GM23338 (cell line): ENCODE measurements around the gene KIAA1549. TPM values are rescaled to one million over a fixed set of nuclear protein-coding genes. Genes with fewer than 3 reads are reported as not detected.

Experiments used
- ATAC-seq: fragments of 200-7000 bp; cut with Tn5 transposase; 3 replicates; pipeline ENCODE4 v1.9.1; 2020
- DNase-seq: peaks from one replicate; pipeline ENCODE4 v3.0.0-alpha.2; 2015; ENCODE audit warnings: low spot score
- H2AFZ ChIP-seq: fragments of 200-600 bp; sonication (generic); 2 replicates; pipeline ENCODE4 v1.8.0; 2016; ENCODE audit warnings: antibody characterized with exemption, mild to moderate bottlenecking, moderate library complexity
- H3F3A ChIP-seq: fragments of 200-600 bp; sonication (generic); replicated peaks from 2 replicates; pipeline ENCODE4 v1.8.0; 2017; ENCODE audit warnings: antibody characterized with exemption, mixed run types, low read depth
- H3K27ac ChIP-seq: fragments of 200-600 bp; sonication (generic); 2 replicates; pipeline ENCODE4 v1.6.1; 2016; ENCODE audit warnings: low read depth
- H3K27me3 ChIP-seq: fragments of 200-600 bp; sonication (generic); 2 replicates; pipeline ENCODE4 v1.8.0; 2016; ENCODE audit warnings: mild to moderate bottlenecking, mixed run types, moderate library complexity; ENCODE audit not compliant: insufficient read depth
- H3K36me3 ChIP-seq: fragments of 200-600 bp; sonication (generic); 2 replicates; pipeline ENCODE4 v1.8.0; 2016; ENCODE audit warnings: mild to moderate bottlenecking; ENCODE audit not compliant: insufficient read depth
- H3K4me1 ChIP-seq: fragments of 200-600 bp; sonication (generic); 2 replicates; pipeline ENCODE4 v1.8.0; 2016; ENCODE audit warnings: mild to moderate bottlenecking, moderate library complexity; ENCODE audit not compliant: insufficient read depth
- H3K4me2 ChIP-seq: fragments of 200-600 bp; sonication (generic); 2 replicates; pipeline ENCODE4 v1.7.1; 2017; ENCODE audit warnings: mixed run types
- H3K4me3 ChIP-seq: fragments of 200-600 bp; sonication (generic); 2 replicates; pipeline ENCODE4 v1.6.1; 2016; ENCODE audit warnings: mixed run types
- H3K79me2 ChIP-seq: fragments of 200-600 bp; sonication (generic); replicated peaks from 2 replicates; pipeline ENCODE4 v1.8.0; 2017; ENCODE audit warnings: mild to moderate bottlenecking; ENCODE audit not compliant: insufficient read depth
- H3K9me2 ChIP-seq: fragments of 200-600 bp; sonication (generic); 2 replicates; pipeline ENCODE4 v1.8.0; 2017; ENCODE audit not compliant: insufficient read depth
- H4K20me1 ChIP-seq: fragments of 200-600 bp; sonication (generic); replicated peaks from 2 replicates; pipeline ENCODE4 v1.8.0; 2017; ENCODE audit warnings: mild to moderate bottlenecking; ENCODE audit not compliant: insufficient read depth
- H3K27ac Mint-ChIP-seq: 2 replicates; pipeline ENCODE4 v1.8.0; 2020; ENCODE audit warnings: inconsistent platforms, mild to moderate bottlenecking, moderate library complexity, mixed read lengths
- H3K27me3 Mint-ChIP-seq: 3 replicates; pipeline ENCODE4 v1.8.0; 2022; ENCODE audit warnings: low read depth, mild to moderate bottlenecking, moderate library complexity, mixed read lengths, inconsistent platforms; ENCODE audit not compliant: insufficient read depth, poor library complexity
- H3K36me3 Mint-ChIP-seq: 3 replicates; pipeline ENCODE4 v1.8.0; 2021; ENCODE audit warnings: low read depth, mild to moderate bottlenecking, inconsistent platforms, moderate library complexity, mixed read lengths
- H3K4me1 Mint-ChIP-seq: 3 replicates; pipeline ENCODE4 v1.8.0; 2020; ENCODE audit warnings: mild to moderate bottlenecking, inconsistent platforms, mixed read lengths
- H3K4me3 Mint-ChIP-seq: 3 replicates; pipeline ENCODE4 v1.8.0; 2021; ENCODE audit warnings: moderate library complexity, mild to moderate bottlenecking, inconsistent platforms, mixed read lengths
- H3K9me3 Mint-ChIP-seq: 3 replicates; pipeline ENCODE4 v1.8.0; 2020; ENCODE audit warnings: moderate library complexity, mild to moderate bottlenecking, inconsistent platforms, mixed read lengths
- CREB1 ChIP-seq: fragments of 250-450 bp; sonication (Bioruptor Pico); IDR thresholded peaks from 2 replicates; pipeline ENCODE4 v1.5.0; 2020; ENCODE audit warnings: low read depth, mild to moderate bottlenecking, moderate library complexity
- EZH2phosphoT487 ChIP-seq: fragments of 200-600 bp; sonication (generic); IDR thresholded peaks from one replicate; pipeline ENCODE4 v1.8.1; 2018; ENCODE audit warnings: antibody characterized with exemption; ENCODE audit not compliant: unreplicated experiment
- JUNB ChIP-seq: IDR thresholded peaks from one replicate; pipeline ENCODE4 v1.6.1; 2016; ENCODE audit warnings: antibody characterized with exemption; ENCODE audit not compliant: unreplicated experiment
- NANOG ChIP-seq: IDR thresholded peaks from 2 replicates; pipeline ENCODE4 v1.6.1; 2016; ENCODE audit warnings: antibody characterized with exemption, borderline replicate concordance
- POLR2AphosphoS5 ChIP-seq: IDR thresholded peaks from 2 replicates; pipeline ENCODE4 v1.6.1; 2016; ENCODE audit warnings: antibody characterized with exemption, low read depth
- STAT1 ChIP-seq: IDR thresholded peaks from one replicate; pipeline ENCODE4 v1.6.1; 2016; ENCODE audit warnings: antibody characterized with exemption; ENCODE audit not compliant: unreplicated experiment
- ZNF114 ChIP-seq: fragments of 250-450 bp; sonication (Bioruptor Pico); IDR thresholded peaks from 2 replicates; pipeline ENCODE4 v1.5.0; 2020; ENCODE audit warnings: mild to moderate bottlenecking, moderate library complexity
- ZNF331 ChIP-seq: fragments of 250-450 bp; sonication (Bioruptor Pico); IDR thresholded peaks from 2 replicates; pipeline ENCODE4 v1.5.0; 2020; ENCODE audit warnings: low read depth, mild to moderate bottlenecking, moderate library complexity
- polyA plus RNA-seq: library from polyadenylated mRNA; unstranded; fragments of >200 nt; fragmentation: Nextera tagmentation; extraction: Ambion mirVana; gene quantifications from 2 replicates; pipeline ENCODE4 v1.2.1, GENCODE V29; 2016
- total RNA-seq: library from RNA; depleted of rRNA; stranded (reverse); fragments of >200 nt; shearing (Covaris generic); gene quantifications from 2 replicates; pipeline ENCODE4 v1.2.3, GENCODE V29; 2014
- TF ChIP-seq, protein P1 (sequence below): fragments of 250-450 bp; sonication (Bioruptor Pico); IDR thresholded peaks from 2 replicates; pipeline ENCODE4 v1.5.0; 2020; ENCODE audit warnings: mild to moderate bottlenecking, moderate library complexity
- TF ChIP-seq, protein P2 (sequence below), 2 experiments: fragments of 200-600 bp in 1 of 2; sonication (generic) in 1 of 2; conservative IDR thresholded peaks; 2 replicates each; pipeline versions ENCODE4 v1.5.1 to v1.6.1; 2016 to 2017; ENCODE audit warnings: antibody characterized with exemption in 2 of 2, low read depth in 2 of 2, mild to moderate bottlenecking in 2 of 2, moderate library complexity in 1 of 2
- TF ChIP-seq, protein P3 (sequence below): IDR thresholded peaks from one replicate; pipeline ENCODE4 v1.6.1; 2018; ENCODE audit warnings: antibody characterized with exemption; ENCODE audit not compliant: unreplicated experiment

The KIAA1549 gene
- total and polyA plus RNA-seq, 2 experiments from 2014 or later = 3.6 to 13.5 TPM

DNA sequence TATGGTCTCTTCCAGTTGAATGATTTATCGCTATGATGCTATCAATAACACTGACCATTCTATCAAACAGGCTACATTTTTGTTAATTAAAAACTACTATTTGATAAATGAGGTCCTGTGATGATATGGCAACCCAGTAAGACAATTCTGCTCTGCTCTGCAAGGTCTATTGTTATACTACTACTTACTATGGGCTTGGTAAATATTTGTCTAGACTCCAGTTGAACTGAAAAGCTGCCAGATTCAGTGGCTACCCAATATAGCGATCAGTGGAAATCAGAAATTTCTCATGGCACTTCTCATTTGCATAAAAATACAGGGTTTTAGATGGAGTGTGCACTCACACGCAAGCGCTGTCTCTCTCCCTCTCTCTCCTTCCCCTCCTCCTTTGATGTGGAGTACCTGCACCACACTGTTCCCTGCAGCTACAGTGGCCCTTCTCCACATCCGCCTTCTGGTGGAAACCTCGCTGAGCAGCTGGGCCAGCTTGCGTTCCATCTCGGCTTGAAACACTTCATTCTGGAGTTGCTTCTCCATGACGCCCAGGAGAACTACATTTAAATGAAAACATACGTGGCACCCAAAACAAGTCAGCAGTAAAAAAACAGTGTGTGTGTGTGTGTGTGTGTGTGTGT lies 77.9 kb downstream of the KIAA1549 start:
- TF ChIP-seq, protein P1, sequence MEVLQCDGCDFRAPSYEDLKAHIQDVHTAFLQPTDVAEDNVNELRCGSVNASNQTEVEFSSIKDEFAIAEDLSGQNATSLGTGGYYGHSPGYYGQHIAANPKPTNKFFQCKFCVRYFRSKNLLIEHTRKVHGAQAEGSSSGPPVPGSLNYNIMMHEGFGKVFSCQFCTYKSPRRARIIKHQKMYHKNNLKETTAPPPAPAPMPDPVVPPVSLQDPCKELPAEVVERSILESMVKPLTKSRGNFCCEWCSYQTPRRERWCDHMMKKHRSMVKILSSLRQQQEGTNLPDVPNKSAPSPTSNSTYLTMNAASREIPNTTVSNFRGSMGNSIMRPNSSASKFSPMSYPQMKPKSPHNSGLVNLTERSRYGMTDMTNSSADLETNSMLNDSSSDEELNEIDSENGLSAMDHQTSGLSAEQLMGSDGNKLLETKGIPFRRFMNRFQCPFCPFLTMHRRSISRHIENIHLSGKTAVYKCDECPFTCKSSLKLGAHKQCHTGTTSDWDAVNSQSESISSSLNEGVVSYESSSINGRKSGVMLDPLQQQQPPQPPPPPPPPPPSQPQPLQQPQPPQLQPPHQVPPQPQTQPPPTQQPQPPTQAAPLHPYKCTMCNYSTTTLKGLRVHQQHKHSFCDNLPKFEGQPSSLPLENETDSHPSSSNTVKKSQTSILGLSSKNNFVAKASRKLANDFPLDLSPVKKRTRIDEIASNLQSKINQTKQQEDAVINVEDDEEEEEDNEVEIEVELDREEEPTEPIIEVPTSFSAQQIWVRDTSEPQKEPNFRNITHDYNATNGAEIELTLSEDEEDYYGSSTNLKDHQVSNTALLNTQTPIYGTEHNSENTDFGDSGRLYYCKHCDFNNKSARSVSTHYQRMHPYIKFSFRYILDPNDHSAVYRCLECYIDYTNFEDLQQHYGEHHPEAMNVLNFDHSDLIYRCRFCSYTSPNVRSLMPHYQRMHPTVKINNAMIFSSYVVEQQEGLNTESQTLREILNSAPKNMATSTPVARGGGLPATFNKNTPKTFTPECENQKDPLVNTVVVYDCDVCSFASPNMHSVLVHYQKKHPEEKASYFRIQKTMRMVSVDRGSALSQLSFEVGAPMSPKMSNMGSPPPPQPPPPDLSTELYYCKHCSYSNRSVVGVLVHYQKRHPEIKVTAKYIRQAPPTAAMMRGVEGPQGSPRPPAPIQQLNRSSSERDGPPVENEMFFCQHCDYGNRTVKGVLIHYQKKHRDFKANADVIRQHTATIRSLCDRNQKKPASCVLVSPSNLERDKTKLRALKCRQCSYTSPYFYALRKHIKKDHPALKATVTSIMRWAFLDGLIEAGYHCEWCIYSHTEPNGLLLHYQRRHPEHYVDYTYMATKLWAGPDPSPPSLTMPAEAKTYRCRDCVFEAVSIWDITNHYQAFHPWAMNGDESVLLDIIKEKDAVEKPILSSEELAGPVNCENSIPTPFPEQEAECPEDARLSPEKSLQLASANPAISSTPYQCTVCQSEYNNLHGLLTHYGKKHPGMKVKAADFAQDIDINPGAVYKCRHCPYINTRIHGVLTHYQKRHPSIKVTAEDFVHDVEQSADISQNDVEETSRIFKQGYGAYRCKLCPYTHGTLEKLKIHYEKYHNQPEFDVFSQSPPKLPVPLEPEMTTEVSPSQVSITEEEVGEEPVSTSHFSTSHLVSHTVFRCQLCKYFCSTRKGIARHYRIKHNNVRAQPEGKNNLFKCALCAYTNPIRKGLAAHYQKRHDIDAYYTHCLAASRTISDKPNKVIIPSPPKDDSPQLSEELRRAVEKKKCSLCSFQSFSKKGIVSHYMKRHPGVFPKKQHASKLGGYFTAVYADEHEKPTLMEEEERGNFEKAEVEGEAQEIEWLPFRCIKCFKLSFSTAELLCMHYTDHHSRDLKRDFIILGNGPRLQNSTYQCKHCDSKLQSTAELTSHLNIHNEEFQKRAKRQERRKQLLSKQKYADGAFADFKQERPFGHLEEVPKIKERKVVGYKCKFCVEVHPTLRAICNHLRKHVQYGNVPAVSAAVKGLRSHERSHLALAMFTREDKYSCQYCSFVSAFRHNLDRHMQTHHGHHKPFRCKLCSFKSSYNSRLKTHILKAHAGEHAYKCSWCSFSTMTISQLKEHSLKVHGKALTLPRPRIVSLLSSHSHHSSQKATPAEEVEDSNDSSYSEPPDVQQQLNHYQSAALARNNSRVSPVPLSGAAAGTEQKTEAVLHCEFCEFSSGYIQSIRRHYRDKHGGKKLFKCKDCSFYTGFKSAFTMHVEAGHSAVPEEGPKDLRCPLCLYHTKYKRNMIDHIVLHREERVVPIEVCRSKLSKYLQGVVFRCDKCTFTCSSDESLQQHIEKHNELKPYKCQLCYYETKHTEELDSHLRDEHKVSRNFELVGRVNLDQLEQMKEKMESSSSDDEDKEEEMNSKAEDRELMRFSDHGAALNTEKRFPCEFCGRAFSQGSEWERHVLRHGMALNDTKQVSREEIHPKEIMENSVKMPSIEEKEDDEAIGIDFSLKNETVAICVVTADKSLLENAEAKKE (CRISPR knock-in tag) = no peak
- TF ChIP-seq ZNF114 (CRISPR knock-in tag) (no peak), STAT1 (no peak), ZNF331 (no peak), EZH2phosphoT487 (no peak), NANOG (no peak), POLR2AphosphoS5 (no peak), JUNB (no peak), CREB1 (CRISPR knock-in tag) (no peak)
- TF ChIP-seq, protein P2, sequence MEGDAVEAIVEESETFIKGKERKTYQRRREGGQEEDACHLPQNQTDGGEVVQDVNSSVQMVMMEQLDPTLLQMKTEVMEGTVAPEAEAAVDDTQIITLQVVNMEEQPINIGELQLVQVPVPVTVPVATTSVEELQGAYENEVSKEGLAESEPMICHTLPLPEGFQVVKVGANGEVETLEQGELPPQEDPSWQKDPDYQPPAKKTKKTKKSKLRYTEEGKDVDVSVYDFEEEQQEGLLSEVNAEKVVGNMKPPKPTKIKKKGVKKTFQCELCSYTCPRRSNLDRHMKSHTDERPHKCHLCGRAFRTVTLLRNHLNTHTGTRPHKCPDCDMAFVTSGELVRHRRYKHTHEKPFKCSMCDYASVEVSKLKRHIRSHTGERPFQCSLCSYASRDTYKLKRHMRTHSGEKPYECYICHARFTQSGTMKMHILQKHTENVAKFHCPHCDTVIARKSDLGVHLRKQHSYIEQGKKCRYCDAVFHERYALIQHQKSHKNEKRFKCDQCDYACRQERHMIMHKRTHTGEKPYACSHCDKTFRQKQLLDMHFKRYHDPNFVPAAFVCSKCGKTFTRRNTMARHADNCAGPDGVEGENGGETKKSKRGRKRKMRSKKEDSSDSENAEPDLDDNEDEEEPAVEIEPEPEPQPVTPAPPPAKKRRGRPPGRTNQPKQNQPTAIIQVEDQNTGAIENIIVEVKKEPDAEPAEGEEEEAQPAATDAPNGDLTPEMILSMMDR (conservative IDR thresholded peaks at IDR 0.05; ENCODE audit: low read depth in 2 of 2) = no peak
- TF ChIP-seq, protein P3, sequence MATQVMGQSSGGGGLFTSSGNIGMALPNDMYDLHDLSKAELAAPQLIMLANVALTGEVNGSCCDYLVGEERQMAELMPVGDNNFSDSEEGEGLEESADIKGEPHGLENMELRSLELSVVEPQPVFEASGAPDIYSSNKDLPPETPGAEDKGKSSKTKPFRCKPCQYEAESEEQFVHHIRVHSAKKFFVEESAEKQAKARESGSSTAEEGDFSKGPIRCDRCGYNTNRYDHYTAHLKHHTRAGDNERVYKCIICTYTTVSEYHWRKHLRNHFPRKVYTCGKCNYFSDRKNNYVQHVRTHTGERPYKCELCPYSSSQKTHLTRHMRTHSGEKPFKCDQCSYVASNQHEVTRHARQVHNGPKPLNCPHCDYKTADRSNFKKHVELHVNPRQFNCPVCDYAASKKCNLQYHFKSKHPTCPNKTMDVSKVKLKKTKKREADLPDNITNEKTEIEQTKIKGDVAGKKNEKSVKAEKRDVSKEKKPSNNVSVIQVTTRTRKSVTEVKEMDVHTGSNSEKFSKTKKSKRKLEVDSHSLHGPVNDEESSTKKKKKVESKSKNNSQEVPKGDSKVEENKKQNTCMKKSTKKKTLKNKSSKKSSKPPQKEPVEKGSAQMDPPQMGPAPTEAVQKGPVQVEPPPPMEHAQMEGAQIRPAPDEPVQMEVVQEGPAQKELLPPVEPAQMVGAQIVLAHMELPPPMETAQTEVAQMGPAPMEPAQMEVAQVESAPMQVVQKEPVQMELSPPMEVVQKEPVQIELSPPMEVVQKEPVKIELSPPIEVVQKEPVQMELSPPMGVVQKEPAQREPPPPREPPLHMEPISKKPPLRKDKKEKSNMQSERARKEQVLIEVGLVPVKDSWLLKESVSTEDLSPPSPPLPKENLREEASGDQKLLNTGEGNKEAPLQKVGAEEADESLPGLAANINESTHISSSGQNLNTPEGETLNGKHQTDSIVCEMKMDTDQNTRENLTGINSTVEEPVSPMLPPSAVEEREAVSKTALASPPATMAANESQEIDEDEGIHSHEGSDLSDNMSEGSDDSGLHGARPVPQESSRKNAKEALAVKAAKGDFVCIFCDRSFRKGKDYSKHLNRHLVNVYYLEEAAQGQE = no peak
- Mint-ChIP-seq H3K27me3 (peaks cover 8% of the 10 kb centered on the region), H3K9me3 (no peaks in the 10 kb centered on the region), H3K4me1 (peaks cover 8% of the 10 kb centered on the region), H3K4me3 (no peak overlapping the region), H3K27ac (no peak overlapping the region; the same call in 1 of the 2 replicates), H3K36me3 (peaks cover 49% of the 10 kb centered on the region)
- Histone ChIP-seq H4K20me1 (0 out of 2 replicates have a peak, but pooled peaks cover 5% of the 10 kb centered on the region), H3K36me3 (peaks cover 14% of the 10 kb centered on the region; the same call in 1 of the 2 replicates), H3K27me3 (no peaks in the 10 kb centered on the region), H3K27ac (no peak overlapping the region), H3K4me2 (no peak overlapping the region), H2AFZ (no peak overlapping the region), H3K79me2 (no peaks in the 10 kb centered on the region), H3K4me3 (no peak overlapping the region), H3K4me1 (no peaks in the 10 kb centered on the region), H3K9me2 (no peaks in the 10 kb centered on the region), H3F3A (no peaks in the 10 kb centered on the region)
- no peak for ATAC-seq
- no peak for DNase-seq
